Uterus (tissue), 2 donors: Measurements from ENCODE around the gene CREB5.

ENCODE experiments used
- CTCF ChIP-seq, 4 experiments: fragments of 200-600 bp in 2 of 4; fragments of 450-650 bp in 2 of 4; sonication (generic) in 2 of 4; IDR thresholded peaks; one replicate each; pipeline ENCODE4 v1.5.1; 2016 to 2019; ENCODE audit warnings: antibody characterized with exemption in 4 of 4, mild to moderate bottlenecking in 2 of 4, moderate library complexity in 1 of 4
- POLR2A ChIP-seq, 2 donors: fragments of 450-650 bp; IDR thresholded peaks; one replicate each; pipeline ENCODE4 v1.6.1; 2016; ENCODE audit warnings: antibody characterized with exemption in 2 of 2, mild to moderate bottlenecking in 1 of 2, moderate library complexity in 1 of 2

GRCh38 chr7:28785041-28785995 is 373.0 kb downstream of the CREB5 start:
- TF ChIP-seq POLR2A (IDR thresholded peaks at IDR 0.05) (no peak), CTCF (IDR thresholded peaks at IDR 0.05) (no peak)
